ENCODE data around the gene GMCL2.

Gene GMCL2

GRCh38 chr5:178221853-178222252, 34.7 kb upstream of the GMCL2 start:
- DNase-seq = peak; percentile 43

DNA sequence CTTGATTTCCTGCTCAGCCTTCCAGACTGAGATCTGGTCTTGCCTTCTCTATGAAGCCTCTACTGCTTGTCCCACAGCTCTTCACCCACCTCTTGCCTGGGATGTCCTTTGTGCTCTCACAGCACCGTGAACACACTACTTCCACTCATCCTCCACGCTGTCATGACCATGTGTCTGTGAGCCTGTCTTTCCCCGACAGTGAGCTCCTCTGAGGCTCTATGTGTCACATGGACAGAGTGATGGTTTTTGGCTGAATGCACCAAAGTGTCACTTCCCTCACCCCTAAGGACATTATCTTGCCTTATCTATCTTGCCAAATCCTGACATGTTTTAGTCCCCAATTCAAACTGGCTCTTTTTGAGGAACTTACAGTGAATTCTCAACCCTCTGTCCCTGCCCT, 34.1 kb upstream of the GMCL2 start:
- peak; percentile 54 for DNase-seq

GRCh38 chr5:178218827-178219226, 31.7 kb upstream of the GMCL2 start:
- no peak for DNase-seq

GRCh38 chr5:178218237-178218776, 31.1 kb upstream of the GMCL2 start:
- no peak for DNase-seq

DNA sequence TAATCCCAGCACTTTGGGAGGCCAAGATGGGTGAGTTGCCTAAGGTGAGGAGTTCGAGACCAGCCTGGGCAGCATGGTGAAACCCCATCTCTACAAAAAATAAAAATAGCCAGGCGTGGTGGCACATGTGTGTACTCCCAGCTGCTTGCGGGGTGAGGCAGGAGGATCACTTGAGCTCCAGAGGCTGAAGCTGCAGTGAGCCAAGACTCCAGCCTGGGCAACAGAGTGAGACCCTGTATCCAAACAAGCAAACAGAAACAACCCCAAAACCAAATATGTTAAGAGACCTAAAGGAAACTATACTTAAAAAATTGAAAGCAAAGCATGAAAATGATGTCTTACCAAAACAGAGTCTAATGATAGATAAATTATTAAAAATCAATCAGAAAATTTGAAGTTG, 29.6 kb upstream of the GMCL2 start:
- no peak for DNase-seq

- peak; percentile 65 for DNase-seq
These were observed 28.9 kb upstream of the GMCL2 start for GRCh38 chr5:178216088-178216534.

GRCh38 chr5:178215280-178216002, 28.3 kb upstream of the GMCL2 start:
- DNase-seq = peak; percentile 36

DNA sequence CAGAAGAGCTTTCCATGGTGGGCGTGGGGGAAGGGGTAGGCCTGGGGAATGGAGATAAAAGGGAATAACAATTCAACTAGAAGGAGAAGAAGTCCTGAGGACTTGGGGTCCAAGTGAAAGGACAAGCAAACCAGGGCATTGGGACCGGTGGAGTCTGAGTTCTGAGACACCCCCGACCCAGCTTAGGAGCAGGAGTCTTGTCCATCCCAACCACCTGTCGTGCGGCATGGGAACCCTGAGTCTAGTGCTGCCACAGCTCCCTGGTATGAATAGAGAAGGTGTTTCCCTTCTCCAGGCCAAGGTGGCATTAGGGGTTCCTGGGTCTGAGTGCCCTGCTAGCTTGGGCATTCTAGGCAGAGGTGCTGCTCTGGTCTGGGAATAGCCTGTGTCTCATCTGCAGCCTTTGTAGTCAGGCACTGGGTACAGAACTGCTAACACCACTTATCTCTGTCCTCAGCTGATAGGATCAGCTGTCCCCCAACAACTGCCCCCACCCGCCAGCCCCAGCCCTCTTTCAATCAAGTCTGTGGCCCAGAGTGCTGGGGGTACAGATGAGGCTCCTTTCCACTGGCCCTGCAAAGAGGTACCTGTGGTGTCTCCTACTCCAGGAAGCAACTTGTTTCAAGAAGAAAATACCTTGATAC, 27.1 kb upstream of the GMCL2 start:
- DNase-seq = peak; percentile 41

- no peak for DNase-seq
These were observed 26.6 kb upstream of the GMCL2 start for GRCh38 chr5:178213748-178214151.

- DNase-seq = peak; percentile 33
These were observed 25.9 kb upstream of the GMCL2 start for GRCh38 chr5:178213003-178213461.

DNA sequence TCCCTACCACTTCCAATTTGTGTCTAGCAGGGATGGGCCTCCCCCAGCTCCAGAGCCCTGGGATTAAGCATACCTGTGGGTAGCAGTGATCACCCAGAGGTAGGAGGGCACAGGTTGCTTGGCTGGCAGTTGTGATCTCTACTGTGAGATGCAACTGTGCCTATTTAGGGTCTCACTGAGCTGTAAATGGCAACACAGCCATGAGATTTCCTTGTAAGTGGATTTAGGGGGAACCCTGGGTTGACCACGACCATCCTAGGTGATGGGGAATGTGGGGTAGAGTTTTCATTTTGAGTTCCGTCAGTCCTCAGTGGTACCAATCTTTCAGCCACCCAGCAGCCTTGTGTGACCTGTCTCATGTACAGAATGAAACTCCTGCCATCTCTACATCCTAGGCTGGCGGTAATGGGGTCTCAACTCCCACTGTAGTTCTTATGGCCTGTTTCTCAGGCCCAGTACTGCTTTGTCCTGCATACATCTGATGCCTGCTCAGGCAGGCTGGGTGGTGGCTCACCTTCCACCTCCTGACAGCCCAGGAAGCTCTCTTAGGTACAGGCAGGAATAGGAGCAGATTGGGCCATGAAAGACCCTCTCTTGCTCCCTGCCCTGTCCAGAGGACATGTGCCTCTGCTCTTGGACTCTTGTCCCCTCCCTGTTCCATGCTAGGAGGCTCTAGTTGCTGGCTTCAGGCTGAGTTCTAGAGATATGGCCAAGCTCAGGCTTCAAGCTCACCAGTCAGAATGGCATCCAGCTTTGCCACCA, 25.3 kb upstream of the GMCL2 start:
- peak; percentile 19 for DNase-seq

- peak; percentile 35 for DNase-seq
These were observed 24.2 kb upstream of the GMCL2 start for GRCh38 chr5:178211095-178212048.

DNA sequence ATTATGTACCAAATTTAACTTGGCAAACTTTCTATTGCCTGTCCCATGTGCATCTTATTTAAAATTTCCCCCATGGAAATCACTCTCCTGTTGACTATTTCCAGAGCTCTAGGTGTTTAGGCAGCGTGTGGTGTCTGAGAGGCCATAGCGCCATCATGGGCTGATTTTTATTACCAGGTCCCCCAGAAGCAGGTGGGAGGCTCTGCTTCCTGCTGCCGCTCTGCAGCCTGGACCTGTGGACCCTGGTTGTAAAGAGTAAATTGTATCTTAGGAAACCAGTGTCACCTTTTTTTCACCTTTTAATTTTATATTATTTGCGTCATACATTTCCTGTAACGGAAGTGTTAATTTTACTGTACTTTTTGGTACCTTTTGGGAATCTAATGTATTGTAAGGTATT, 23.5 kb upstream of the GMCL2 start:
- no peak for DNase-seq

DNA sequence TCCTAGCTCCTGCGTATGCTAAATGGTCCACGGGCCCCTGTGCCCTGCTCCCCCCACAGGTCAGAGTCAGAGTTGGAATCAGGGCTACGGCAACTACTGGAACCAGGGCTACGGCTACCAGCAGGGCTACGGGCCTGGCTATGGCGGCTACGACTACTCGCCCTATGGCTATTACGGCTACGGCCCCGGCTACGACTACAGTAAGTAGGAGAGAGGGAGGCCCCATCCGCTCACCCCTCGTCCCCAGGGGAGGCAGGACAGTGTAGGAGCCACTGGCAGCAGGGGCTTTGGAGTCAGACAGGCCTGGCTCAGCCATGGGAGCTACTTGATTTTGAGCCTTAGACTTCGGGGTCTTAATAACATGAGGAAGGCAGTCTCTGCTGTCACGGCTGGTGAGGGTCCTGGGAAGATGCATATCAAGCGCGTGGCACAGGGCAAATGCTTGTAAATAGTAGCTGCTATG, 22.9 kb upstream of the GMCL2 start:
- peak; percentile 13 for DNase-seq

GRCh38 chr5:178209334-178210072, 22.3 kb upstream of the GMCL2 start:
- no peak for DNase-seq

GRCh38 chr5:178208540-178209227, 21.5 kb upstream of the GMCL2 start:
- peak; percentile 69 for DNase-seq

DNA sequence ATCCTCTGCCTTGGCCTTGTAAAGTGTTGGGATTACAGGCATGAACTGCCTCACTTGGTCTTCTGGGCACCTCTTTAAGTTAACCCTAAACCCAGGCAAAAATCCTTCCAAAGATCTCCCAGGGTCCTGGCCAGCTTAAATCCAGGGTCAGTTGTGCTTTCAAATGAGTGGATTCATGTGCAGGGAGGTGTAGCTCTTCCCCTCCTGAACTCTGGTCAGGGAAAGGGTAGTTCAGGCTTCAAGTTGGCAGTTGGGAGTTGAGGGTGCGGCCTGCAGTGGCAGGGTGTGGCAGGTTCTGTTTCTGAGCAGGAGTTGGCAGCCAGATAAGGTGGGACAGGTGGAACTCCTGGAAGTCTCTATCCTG, 20.7 kb upstream of the GMCL2 start:
- peak; percentile 65 for DNase-seq

GRCh38 chr5:178207183-178207916, 20.2 kb upstream of the GMCL2 start:
- DNase-seq = no peak

- DNase-seq = no peak
These were observed 19.3 kb upstream of the GMCL2 start for GRCh38 chr5:178206166-178207101.

All from hematopoietic multipotent progenitor cell treated with erythropoietin and hydrocortisone succinate and interleukin-3 and kit ligand, for 4 days (in vitro differentiated cells).